HG03045 (cell line): Measurements from ENCODE around the gene ZNF460.
"Not testable (repeated sequence)": the region's sequence is repeated elsewhere in the genome, so short reads cannot be mapped to it uniquely, and the experiment has no call there.

Experiments
- ATAC-seq: cut with Tn5 transposase; IDR thresholded peaks from one replicate; pipeline ENCODE4 v1.9.1; 2021; ENCODE audit warnings: mild to moderate bottlenecking, moderate library complexity; ENCODE audit not compliant: unreplicated experiment

The ZNF460 gene

GRCh38 chr19:57280165-57280961 lies at the start of gene ZNF460:
ZNF460 (plus strand) TSS chr19:57280485; CDS start chr19:57280807, 322 bp downstream.
- peak; percentile 74 for ATAC-seq

DNA sequence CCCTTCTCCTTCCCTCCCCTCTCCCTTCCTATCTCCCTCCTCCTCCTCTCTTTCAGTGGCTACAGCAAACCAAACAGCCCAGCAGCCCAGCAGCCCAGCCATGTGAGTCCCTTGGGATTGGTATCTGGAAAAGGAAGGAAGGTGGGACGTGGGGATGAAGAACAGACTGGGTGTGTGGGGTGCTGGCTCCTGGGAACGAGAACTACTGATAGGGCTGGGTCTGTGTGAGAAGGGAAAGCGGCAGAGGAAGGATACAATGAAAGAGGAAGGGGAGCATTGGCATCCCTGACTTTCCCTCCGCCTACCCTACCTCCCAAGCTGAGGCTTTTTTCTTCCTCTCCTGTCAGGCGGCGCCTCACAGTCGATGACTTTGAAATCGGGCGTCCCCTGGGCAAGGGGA lies 48.6 kb upstream of the ZNF460 start:
- ATAC-seq = no peak

DNA sequence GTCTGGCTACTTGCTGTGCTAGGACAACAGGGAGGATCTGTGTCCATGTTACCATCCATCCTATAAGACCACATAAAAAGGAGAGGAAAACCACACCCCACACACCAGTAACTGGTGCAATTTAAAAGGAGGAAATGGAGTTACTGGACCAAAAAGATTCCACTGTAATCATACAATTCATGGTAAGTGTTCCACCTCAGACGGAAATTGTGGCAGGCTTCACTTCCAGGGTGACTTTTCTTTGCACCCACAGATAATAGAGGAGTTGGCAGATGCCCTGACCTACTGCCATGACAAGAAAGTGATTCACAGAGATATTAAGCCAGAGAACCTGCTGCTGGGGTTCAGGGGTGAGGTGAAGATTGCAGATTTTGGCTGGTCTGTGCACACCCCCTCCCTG lies 47.1 kb upstream of the ZNF460 start:
- no peak for ATAC-seq

DNA sequence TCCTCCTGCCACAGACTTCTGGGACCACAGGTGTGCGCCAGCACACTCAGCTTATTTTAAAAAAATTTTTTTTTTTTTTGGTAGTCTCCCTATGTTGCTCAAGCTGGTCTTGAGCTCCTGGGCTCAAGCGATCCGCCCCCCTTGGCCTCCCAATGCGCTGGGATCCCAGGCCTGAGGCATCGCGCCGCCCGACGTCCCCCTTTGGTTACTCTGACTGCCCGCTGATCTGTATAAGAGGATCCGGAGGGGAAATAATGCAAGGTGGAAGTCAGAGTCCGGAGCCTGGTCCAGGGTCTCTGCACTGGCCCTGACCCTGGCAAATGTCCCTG lies 40.3 kb upstream of the ZNF460 start:
- peak; percentile 3 for ATAC-seq

DNA sequence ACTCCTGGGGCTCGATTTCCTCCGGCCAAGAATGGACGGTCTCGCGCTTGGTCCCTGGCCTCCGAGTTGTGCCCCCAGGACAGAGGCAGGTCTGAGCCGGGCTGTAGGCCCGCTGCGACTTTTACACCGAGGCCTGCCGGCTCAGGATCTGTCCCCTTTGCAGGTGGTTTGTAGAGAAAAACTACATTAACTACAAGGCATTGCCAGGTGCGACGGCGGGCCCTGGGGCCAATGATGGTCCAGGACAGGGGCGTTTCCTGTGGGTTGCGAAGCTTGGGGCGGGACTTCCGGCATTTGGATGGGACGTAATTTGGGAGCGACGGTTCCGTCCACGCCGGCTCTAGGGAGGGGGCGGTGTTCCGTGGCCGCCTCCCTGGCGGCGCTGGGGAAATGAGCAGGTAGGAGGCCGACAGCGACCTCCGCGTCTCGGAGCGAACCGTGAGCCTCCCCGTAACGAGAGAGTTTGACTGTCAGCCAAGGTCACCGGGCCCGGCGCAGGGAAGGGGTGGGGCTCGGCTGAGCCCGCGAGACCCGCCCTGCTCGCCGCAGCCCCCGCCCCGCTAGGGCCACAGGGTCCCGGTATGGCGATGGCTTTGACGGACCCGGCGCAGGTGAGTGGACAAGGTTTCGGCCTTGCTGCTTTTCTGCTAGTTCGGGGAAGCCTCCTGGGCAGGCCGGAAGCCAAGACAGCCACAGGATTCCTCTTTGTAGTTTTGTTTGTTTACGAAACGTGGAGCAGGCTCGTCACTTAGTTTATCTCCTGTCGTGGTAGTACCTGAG lies 39.8 kb upstream of the ZNF460 start, which contains the start of gene ZNF805:
Gene ZNF805, plus strand, starts transcription at position 322 of the 780 bp plus-strand sequence. Its CDS starts 260 bp downstream, at position 582.
- ATAC-seq = peak; percentile 92

DNA sequence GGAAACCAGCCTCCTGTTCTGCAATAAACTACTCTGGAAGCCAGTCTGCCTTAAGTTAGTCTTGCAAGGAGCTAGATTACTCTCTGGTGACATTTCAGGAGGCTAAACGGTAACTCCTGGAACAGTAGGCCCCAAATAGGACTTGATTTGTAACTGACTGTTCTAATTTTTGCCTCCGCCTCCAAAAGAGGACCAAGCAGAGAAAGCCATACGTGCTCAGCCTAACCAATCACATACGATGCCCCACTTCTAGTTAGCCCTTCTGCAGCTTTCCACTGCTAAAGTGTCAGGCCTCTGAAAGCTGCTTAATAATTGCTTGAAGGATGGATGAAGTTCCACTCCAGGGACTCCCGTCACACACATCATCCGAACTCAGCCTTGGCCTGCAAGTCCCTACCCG lies 39.1 kb upstream of the ZNF460 start:
- ATAC-seq = no peak

- ATAC-seq = no peak
Measured at GRCh38 chr19:57242821-57243220, 37.5 kb upstream of the ZNF460 start.

- ATAC-seq = no peak
Measured at GRCh38 chr19:57244513-57244912, 35.8 kb upstream of the ZNF460 start.

GRCh38 chr19:57245066-57245465 lies 35.2 kb upstream of the ZNF460 start:
- no peak for ATAC-seq

DNA sequence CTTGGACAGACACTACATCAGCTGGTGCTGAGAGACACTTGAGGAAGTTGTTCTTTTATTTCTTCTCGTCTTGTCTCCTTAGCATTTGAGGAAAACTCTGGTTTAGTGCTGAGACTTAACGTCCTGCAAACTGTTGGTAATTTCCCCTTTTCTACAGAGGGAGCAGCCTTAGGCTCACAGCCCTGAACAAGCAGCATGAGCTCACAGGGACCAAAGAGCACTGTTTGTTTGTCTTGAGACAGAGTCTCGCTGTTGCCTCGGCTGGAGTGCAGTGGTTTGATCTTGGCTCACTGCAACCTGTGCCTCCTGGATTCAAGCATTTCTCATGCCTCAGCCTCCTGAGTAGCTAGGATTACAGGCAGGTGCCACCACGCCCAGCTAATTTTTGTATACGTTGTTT lies 34.3 kb upstream of the ZNF460 start:
- ATAC-seq = no peak

DNA sequence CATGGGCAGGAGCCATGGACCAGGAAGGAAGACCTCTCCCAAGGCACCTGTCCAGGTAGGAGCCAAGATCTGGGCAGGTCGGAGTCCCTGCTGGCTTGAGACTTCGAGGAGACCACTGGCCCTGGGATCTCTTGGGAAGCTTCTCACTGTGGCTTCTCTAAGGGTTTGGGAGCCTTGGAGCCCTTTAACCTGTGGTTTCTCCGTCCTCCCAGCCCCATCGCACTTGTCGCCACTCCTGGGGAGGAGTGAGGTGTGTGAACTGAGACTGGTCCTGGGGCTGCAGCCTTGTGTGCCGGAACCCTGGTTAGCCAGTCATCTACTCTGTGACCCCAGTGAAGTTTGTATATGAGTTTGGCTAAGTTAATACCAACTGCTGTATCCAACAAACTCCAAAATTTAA lies 31.6 kb upstream of the ZNF460 start:
- no peak for ATAC-seq

GRCh38 chr19:57249329-57249728 lies 31.0 kb upstream of the ZNF460 start:
- ATAC-seq = no peak

DNA sequence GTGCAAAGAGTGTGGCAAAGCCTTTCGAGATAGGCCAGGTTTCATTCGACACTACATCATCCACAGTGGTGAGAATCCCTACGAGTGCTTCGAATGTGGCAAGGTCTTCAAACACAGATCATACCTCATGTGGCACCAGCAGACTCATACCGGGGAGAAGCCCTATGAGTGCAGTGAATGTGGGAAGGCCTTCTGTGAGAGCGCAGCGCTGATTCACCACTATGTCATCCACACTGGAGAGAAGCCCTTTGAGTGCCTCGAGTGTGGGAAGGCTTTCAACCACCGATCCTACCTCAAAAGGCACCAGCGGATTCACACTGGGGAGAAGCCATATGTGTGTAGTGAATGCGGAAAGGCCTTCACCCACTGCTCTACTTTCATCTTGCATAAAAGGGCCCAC lies 26.5 kb upstream of the ZNF460 start:
- not testable (repeated sequence) for ATAC-seq

GRCh38 chr19:57262044-57262443 lies 18.2 kb upstream of the ZNF460 start:
- ATAC-seq = no peak

DNA sequence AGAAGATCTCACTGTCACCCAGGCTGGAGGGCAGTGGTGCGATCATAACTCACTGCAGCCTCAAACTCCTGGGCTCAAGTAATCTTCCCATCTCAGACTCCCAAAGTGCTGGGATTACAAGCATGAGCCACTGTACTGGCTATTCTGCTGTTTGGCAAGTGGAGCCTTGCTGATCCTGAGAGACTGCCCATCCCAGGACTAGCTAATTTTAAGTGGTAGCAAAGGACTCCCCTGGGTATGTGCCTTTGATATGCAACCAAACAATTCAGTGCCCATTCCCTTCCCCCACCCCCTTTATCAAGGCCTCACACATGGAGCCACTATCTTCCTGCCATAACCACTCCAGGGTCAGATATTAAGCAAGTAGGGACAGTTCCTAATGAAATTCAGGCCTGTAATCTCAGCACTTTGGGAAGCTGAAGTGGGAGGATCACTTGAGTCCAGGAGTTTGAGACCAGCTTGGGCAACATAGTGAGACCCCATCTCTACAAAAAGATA lies 17.0 kb upstream of the ZNF460 start:
- ATAC-seq = no peak

- no peak for ATAC-seq
Measured at GRCh38 chr19:57267291-57267690, 13.0 kb upstream of the ZNF460 start.

- ATAC-seq = peak; percentile 47
Measured at GRCh38 chr19:57269515-57270250, 10.6 kb upstream of the ZNF460 start.

GRCh38 chr19:57271280-57271679 lies 9.0 kb upstream of the ZNF460 start:
- no peak for ATAC-seq

DNA sequence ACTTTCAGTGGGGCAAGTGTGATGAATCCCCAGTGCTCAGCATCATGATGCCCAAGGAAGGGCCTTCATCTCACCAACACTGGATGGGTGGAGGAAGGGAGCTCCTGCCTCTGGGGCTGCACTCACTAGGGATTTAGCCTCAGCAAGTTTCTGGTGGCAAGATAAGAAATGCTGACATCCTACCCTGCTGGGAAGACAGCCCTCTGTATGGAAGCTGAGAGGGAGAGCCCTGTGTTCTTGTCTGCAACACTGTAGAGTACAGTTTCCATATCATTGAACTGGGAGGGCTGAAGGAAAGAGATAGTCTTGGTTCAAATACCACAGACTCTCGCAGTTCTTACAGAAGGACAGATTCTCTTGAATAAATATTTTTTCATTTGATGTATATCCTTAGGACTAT lies 7.3 kb upstream of the ZNF460 start:
- ATAC-seq = no peak

- ATAC-seq = no peak
Measured at GRCh38 chr19:57276430-57276829, 3.9 kb upstream of the ZNF460 start.

DNA sequence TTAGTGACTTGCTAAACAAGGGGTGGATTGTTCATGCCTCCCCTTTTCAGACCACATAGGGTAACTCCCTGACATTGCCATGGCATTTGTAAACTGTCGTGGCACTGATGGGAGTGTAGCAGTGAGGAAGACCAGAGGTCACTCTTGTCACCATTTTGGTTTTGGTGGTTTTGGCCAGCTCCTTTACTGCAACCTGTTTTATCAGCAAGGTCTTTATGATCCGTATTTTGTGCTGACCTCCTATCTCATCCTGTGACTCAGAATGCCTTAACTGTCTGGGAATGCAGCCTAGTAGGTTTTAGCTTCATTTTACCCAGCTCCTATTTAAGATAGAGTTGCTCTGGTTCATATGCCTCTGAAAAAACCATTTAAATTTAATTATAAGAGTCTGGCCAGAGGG lies 1.8 kb upstream of the ZNF460 start:
- not testable (repeated sequence) for ATAC-seq
